ENCODE measurements around the gene MYOM1. TPM values are rescaled to one million over a fixed set of nuclear protein-coding genes. Genes with fewer than 3 reads are reported as not detected.

The MYOM1 gene
- total and polyA plus RNA-seq, 7 donors: 54.8 to 842 (median 388) TPM

- Histone ChIP-seq H3K36me3 (ENCODE audit: insufficient read depth in 1 of 2, low read depth in 1 of 2) (peaks cover 0 to 46% of the 10 kb centered on the region in 2 donors), H3K9me3 (no peaks in the 10 kb centered on the region), H3K27ac (peak overlapping the region; percentile 81), H3K4me3 (no peak overlapping the region), H3K4me1 (peaks cover 51% of the 10 kb centered on the region), H3K27me3 (ENCODE audit: insufficient read depth in 3 of 3, low read length in 2 of 3) (no peaks in the 10 kb centered on the region)
- WGBS, 3 donors: 63 to 84% (median 66%) methylated on average over 2 of the region's 2 CpGs
- ATAC-seq (no peak), DNase-seq (no peak)
- no peak for TF ChIP-seq CTCF (IDR thresholded peaks at IDR 0.05)
- intact Hi-C loops (cut with DNase I): loop anchor here in 1 of 2 donors (5.0 kb wide), 1 partner anchor 57 kb away; the partner anchor contains the start of gene MYL12A
Measured at GRCh38 chr18:3190610-3191009, 29.2 kb downstream of the MYOM1 start.

GRCh38 chr18:3189884-3190283, 29.9 kb downstream of the MYOM1 start:
- H3K36me3 ChIP-seq (ENCODE audit: insufficient read depth in 1 of 2, low read depth in 1 of 2): peaks cover under 1 to 53% of the 10 kb centered on the region in 2 donors
- WGBS, 3 donors: 58 to 74% (median 59%) methylated on average over 5 of the region's 5 CpGs
- H3K27ac ChIP-seq: peak overlapping the region; percentile 81
- peaks cover 45% of the 10 kb centered on the region for H3K4me1 ChIP-seq
- H3K9me3 ChIP-seq: no peaks in the 10 kb centered on the region
- intact Hi-C loops (cut with DNase I): loop anchor here in 1 of 2 donors (5.0 kb wide), 2 partner anchors 32 to 57 kb away; partner anchors contain the start of gene MYL12A
- H3K27me3 ChIP-seq (ENCODE audit: insufficient read depth in 3 of 3, low read length in 2 of 3): no peaks in the 10 kb centered on the region
- TF ChIP-seq CTCF (IDR thresholded peaks at IDR 0.05): no peak
- DNase-seq: no peak
- ATAC-seq: peak in 3 of 4 donors; percentile 30 to 42 (median 42)
- H3K4me3 ChIP-seq: no peak overlapping the region

GRCh38 chr18:3186678-3187658, 32.8 kb downstream of the MYOM1 start:
- DNase-seq (no peak), ATAC-seq (peak in 2 of 4 donors; percentile 35 to 42)
- H3K4me3 ChIP-seq: no peak overlapping the region
- intact Hi-C loops (cut with DNase I): loop anchor here in 1 of 2 donors (5.0 kb wide), 1 partner anchor 35 kb away; no protein-coding TSS in a partner anchor
- peaks cover 4 to 69% of the 10 kb centered on the region in 2 donors for H3K36me3 ChIP-seq (ENCODE audit: insufficient read depth in 1 of 2, low read depth in 1 of 2)
- 72 to 82% (median 75%) methylated on average over 8 of the region's 8 CpGs for WGBS, 3 donors
- TF ChIP-seq CTCF (IDR thresholded peaks at IDR 0.05): peak; percentile 9
- H3K4me1 ChIP-seq: peaks cover 24% of the 10 kb centered on the region
- no peaks in the 10 kb centered on the region for H3K9me3 ChIP-seq
- no peaks in the 10 kb centered on the region for H3K27me3 ChIP-seq (ENCODE audit: insufficient read depth in 3 of 3, low read length in 2 of 3)
- H3K27ac ChIP-seq: no peak overlapping the region

GRCh38 chr18:3184275-3184963, 35.3 kb downstream of the MYOM1 start:
- peaks cover 9% of the 10 kb centered on the region for H3K4me1 ChIP-seq
- no peaks in the 10 kb centered on the region for H3K9me3 ChIP-seq
- TF ChIP-seq CTCF (IDR thresholded peaks at IDR 0.05): no peak
- 49 to 50% (median 50%) methylated on average over 6 of the region's 6 CpGs for WGBS, 3 donors
- H3K36me3 ChIP-seq (ENCODE audit: insufficient read depth in 1 of 2, low read depth in 1 of 2): peaks cover 4 to 61% of the 10 kb centered on the region in 2 donors
- no peak overlapping the region for H3K4me3 ChIP-seq
- no peak for ATAC-seq
- peak overlapping the region; percentile 34 for H3K27ac ChIP-seq
- intact Hi-C loops (cut with DNase I): loop anchor here in 1 of 2 donors (5.0 kb wide), 2 partner anchors 33 to 53 kb away; partner anchors contain the start of gene MYOM1
- no peaks in the 10 kb centered on the region for H3K27me3 ChIP-seq (ENCODE audit: insufficient read depth in 3 of 3, low read length in 2 of 3)
- DNase-seq: no peak
